Naive thymus-derived CD4-positive, alpha-beta T cell (primary cell): ENCODE data around the gene ZNF71. TPM values are rescaled to one million over a fixed set of nuclear protein-coding genes. Genes with fewer than 3 reads are reported as not detected.

Experiments
- ATAC-seq: fragments of 150-1000 bp; cut with Tn5 transposase; 2 replicates; pipeline ENCODE4 v1.10.0; 2021; ENCODE audit warnings: mild to moderate bottlenecking, moderate library complexity
- CTCF ChIA-PET: fragments of 350-600 bp; sonication (Branson Sonifier 250); formaldehyde crosslinking; loops from one replicate; lab custom pipeline; 2021; ENCODE audit warnings: antibody characterized with exemption; lab: Charles Lee
- POLR2A ChIA-PET: fragments of 350-600 bp; sonication (Branson Sonifier 250); formaldehyde crosslinking; loops from one replicate; lab custom pipeline; 2021; ENCODE audit warnings: antibody characterized with exemption, inconsistent platforms; lab: Charles Lee
- DNase-seq, 9 donors: peaks; one replicate each; pipeline versions ENCODE4 v3.0.0 to v3.0.0-alpha.2; 2020 to 2022; ENCODE audit warnings: mixed read lengths in 1 of 9
- H3K27ac ChIP-seq: one replicate; pipeline ENCODE4 v1.7.0; 2013; ENCODE audit warnings: mild to moderate bottlenecking, low read depth, low read length, moderate library complexity
- H3K27me3 ChIP-seq, 2 donors: one replicate each; pipeline ENCODE4 v1.7.0; 2013; ENCODE audit warnings: low read length in 2 of 2, mild to moderate bottlenecking in 2 of 2, moderate library complexity in 2 of 2; ENCODE audit not compliant: control insufficient read depth in 2 of 2, insufficient read depth in 2 of 2
- H3K36me3 ChIP-seq, 3 experiments: 1 replicate in 2 of 3; 2 replicates in 1 of 3; pipeline ENCODE4 v1.7.0; 2013; ENCODE audit warnings: low read length in 3 of 3, mild to moderate bottlenecking in 3 of 3, moderate library complexity in 1 of 3; ENCODE audit not compliant: insufficient read depth in 3 of 3, control insufficient read depth in 2 of 3
- H3K4me1 ChIP-seq, 2 donors: one replicate each; pipeline ENCODE4 v1.7.0; 2013; ENCODE audit warnings: low read length in 2 of 2, mild to moderate bottlenecking in 2 of 2, moderate library complexity in 1 of 2; ENCODE audit not compliant: control insufficient read depth in 2 of 2, insufficient read depth in 2 of 2
- H3K4me3 ChIP-seq: 2 replicates; pipeline ENCODE4 v1.7.0; 2013; ENCODE audit warnings: mild to moderate bottlenecking, low read length
- H3K9me3 ChIP-seq, 3 experiments: 1 replicate in 2 of 3; 2 replicates in 1 of 3; pipeline ENCODE4 v1.7.0; 2013; ENCODE audit warnings: low read length in 3 of 3; ENCODE audit not compliant: control insufficient read depth in 2 of 3
- H3K27ac Mint-ChIP-seq, 9 donors: one replicate each; pipeline ENCODE4 v1.8.0; 2020 to 2022; ENCODE audit warnings: mixed read lengths in 9 of 9, mild to moderate bottlenecking in 8 of 9, moderate library complexity in 5 of 9, inconsistent platforms in 2 of 9
- H3K27me3 Mint-ChIP-seq, 5 donors: one replicate each; pipeline ENCODE4 v1.8.0; 2021 to 2022; ENCODE audit warnings: mixed read lengths in 5 of 5, mild to moderate bottlenecking in 1 of 5
- H3K36me3 Mint-ChIP-seq, 5 donors: one replicate each; pipeline ENCODE4 v1.8.0; 2020 to 2022; ENCODE audit warnings: mixed read lengths in 5 of 5, mild to moderate bottlenecking in 3 of 5, inconsistent platforms in 1 of 5
- H3K4me1 Mint-ChIP-seq, 7 donors: one replicate each; pipeline ENCODE4 v1.8.0; 2020 to 2022; ENCODE audit warnings: mixed read lengths in 7 of 7, mild to moderate bottlenecking in 3 of 7, inconsistent platforms in 1 of 7
- H3K4me3 Mint-ChIP-seq, 10 donors: one replicate each; pipeline ENCODE4 v1.8.0; 2020 to 2022; ENCODE audit warnings: mild to moderate bottlenecking in 10 of 10, mixed read lengths in 10 of 10, moderate library complexity in 6 of 10, inconsistent platforms in 2 of 10
- H3K9me3 Mint-ChIP-seq, 11 donors: one replicate each; pipeline ENCODE4 v1.8.0; 2020 to 2022; ENCODE audit warnings: mixed read lengths in 11 of 11, mild to moderate bottlenecking in 4 of 11, inconsistent platforms in 1 of 11, moderate library complexity in 1 of 11
- intact Hi-C, 2 donors: fragments of 100-400 bp; cut with micrococcal nuclease; formaldehyde crosslinking; loops; one replicate each; pipeline ENCODE4 v1.15.1; 2023
- polyA plus RNA-seq, 2 donors: library from polyadenylated mRNA; unstranded; fragments of 300-500 nt; fragmentation: Illumina TruSeq; gene quantifications; one replicate each; pipeline ENCODE4 v1.2.3, GENCODE V29; 2021
- total RNA-seq, 6 experiments: library from RNA in 5 of 6; stranded (reverse) in 5 of 6; gene quantifications; 1 replicate in 5 of 6; 2 replicates in 1 of 6; pipeline ENCODE4 v1.2.3 and lab custom pipeline; 2021 to 2026

ZNF71 gene
- total and polyA plus RNA-seq, 7 experiments from 2014 or later = 4.5 to 12.9 (median 6.9) TPM

DNA sequence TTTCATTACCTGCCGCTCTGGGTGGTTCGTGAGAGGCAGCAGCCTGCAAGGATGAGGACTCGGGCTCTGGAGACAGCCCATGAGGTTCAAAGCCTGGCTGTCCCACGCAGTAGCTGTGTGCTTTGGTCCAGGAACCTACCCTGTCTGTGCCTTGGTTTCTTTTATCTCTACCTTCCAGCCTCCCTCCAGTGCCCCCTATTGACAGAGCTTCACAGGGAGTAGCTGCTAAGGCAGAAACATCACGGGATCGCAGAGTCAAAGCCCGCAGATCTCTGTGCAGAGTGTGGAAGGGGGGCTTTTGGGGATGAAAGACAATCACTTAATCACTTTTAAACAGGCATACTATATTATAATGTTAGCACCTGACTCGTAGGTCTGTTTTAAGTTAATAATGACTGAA, 16.2 kb downstream of the ZNF71 start:
- Histone ChIP-seq H3K36me3 (peaks cover 0 to 40% (median 7%) of the 10 kb centered on the region in 3 experiments), H3K27me3 (no peaks in the 10 kb centered on the region), H3K9me3 (peaks cover 0 to 96% (median 24%) of the 10 kb centered on the region in 3 experiments), H3K4me1 (no peaks in the 10 kb centered on the region), H3K4me3 (no peak overlapping the region), H3K27ac (no peak overlapping the region)
- Mint-ChIP-seq H3K4me3 (no peak overlapping the region), H3K36me3 (peaks cover 44 to 96% (median 94%) of the 10 kb centered on the region in 5 donors), H3K27me3 (no peaks in the 10 kb centered on the region), H3K4me1 (peaks cover 0 to 6% (median 0%) of the 10 kb centered on the region in 7 donors), H3K27ac (no peak overlapping the region), H3K9me3 (peaks cover 16 to 100% (median 90%) of the 10 kb centered on the region in 11 donors)
- DNase-seq (no peak), ATAC-seq (no peak)
- intact Hi-C loops = no loop called here
- ChIA-PET POLR2A (no interaction called here), CTCF (no interaction called here)

GRCh38 chr19:56612737-56613136, 17.6 kb downstream of the ZNF71 start:
- intact Hi-C loops = no loop called here
- peaks cover 52 to 98% (median 98%) of the 10 kb centered on the region in 5 donors for H3K36me3 Mint-ChIP-seq
- no peaks in the 10 kb centered on the region for H3K27me3 ChIP-seq
- no peaks in the 10 kb centered on the region for H3K27me3 Mint-ChIP-seq
- ChIA-PET CTCF (no interaction called here), POLR2A (interaction anchor here (0.7 kb wide), 1 partner anchor 17 kb away, joined by 3 read pairs; no protein-coding TSS in a partner anchor)
- peaks cover 0 to 96% (median 25%) of the 10 kb centered on the region in 3 experiments for H3K9me3 ChIP-seq
- H3K27ac Mint-ChIP-seq = no peak overlapping the region
- ATAC-seq (no peak), DNase-seq (no peak)
- H3K27ac ChIP-seq = no peak overlapping the region
- H3K4me1 ChIP-seq = no peaks in the 10 kb centered on the region
- peaks cover 20 to 100% (median 92%) of the 10 kb centered on the region in 11 donors for H3K9me3 Mint-ChIP-seq
- no peak overlapping the region for H3K4me3 ChIP-seq
- peaks cover 0 to 48% (median 9%) of the 10 kb centered on the region in 3 experiments for H3K36me3 ChIP-seq
- peaks cover 0 to 6% (median 0%) of the 10 kb centered on the region in 7 donors for H3K4me1 Mint-ChIP-seq
- no peak overlapping the region for H3K4me3 Mint-ChIP-seq

GRCh38 chr19:56613639-56614038, 18.5 kb downstream of the ZNF71 start:
- Histone ChIP-seq H3K27ac (no peak overlapping the region), H3K9me3 (peaks cover 0 to 95% (median 29%) of the 10 kb centered on the region in 3 experiments), H3K36me3 (peaks cover 0 to 56% (median 17%) of the 10 kb centered on the region in 3 experiments), H3K4me3 (no peak overlapping the region), H3K27me3 (no peaks in the 10 kb centered on the region), H3K4me1 (no peaks in the 10 kb centered on the region)
- Mint-ChIP-seq H3K4me1 (peaks cover 0 to 4% (median 0%) of the 10 kb centered on the region in 7 donors), H3K27ac (no peak overlapping the region), H3K9me3 (peaks cover 16 to 100% (median 91%) of the 10 kb centered on the region in 11 donors), H3K36me3 (peaks cover 57 to 98% (median 97%) of the 10 kb centered on the region in 5 donors), H3K27me3 (no peaks in the 10 kb centered on the region), H3K4me3 (no peak overlapping the region)
- ATAC-seq (no peak), DNase-seq (no peak)
- intact Hi-C loops = no loop called here
- CTCF ChIA-PET = no interaction called here
- POLR2A ChIA-PET = interaction anchor here (0.6 kb wide), 1 partner anchor 11 kb away, joined by 6 read pairs; no protein-coding TSS in a partner anchor

GRCh38 chr19:56617531-56617930, 22.4 kb downstream of the ZNF71 start:
- no peak overlapping the region for H3K27ac Mint-ChIP-seq
- Histone ChIP-seq H3K4me3 (peak overlapping the region; percentile 21), H3K4me1 (no peaks in the 10 kb centered on the region), H3K36me3 (peaks cover 0 to 48% (median 17%) of the 10 kb centered on the region in 3 experiments), H3K9me3 (peaks cover 0 to 97% (median 37%) of the 10 kb centered on the region in 3 experiments), H3K27me3 (no peaks in the 10 kb centered on the region), H3K27ac (no peak overlapping the region)
- H3K27me3 Mint-ChIP-seq = no peaks in the 10 kb centered on the region
- CTCF ChIA-PET = no interaction called here
- no peak for ATAC-seq
- POLR2A ChIA-PET = interaction anchor here (0.6 kb wide), 1 partner anchor 230 kb away, joined by 4 read pairs; no protein-coding TSS in a partner anchor
- DNase-seq = no peak
- no peak overlapping the region for H3K4me3 Mint-ChIP-seq
- H3K9me3 Mint-ChIP-seq = peaks cover 13 to 96% (median 78%) of the 10 kb centered on the region in 11 donors
- intact Hi-C loops = no loop called here
- peaks cover 64 to 91% (median 85%) of the 10 kb centered on the region in 5 donors for H3K36me3 Mint-ChIP-seq
- H3K4me1 Mint-ChIP-seq = peaks cover 0 to 2% (median 0%) of the 10 kb centered on the region in 7 donors

DNA sequence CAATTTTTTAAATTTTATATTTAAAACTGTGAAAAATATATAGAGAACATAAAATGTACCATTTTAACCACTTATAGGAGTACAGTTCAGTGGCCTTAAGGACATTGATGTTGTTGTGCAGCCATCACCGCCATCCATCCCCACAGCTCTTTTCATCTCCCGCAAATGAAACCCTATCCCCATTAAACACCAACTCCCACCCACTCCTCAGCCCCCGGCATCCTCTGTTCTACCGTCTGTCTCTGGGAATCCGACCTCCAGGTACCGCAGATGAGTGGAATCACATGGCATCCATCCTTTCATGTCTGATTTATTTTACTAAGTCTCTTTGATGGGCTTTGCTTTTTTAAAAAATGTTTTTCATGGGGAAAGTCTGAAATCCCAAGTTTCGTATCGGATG, 24.0 kb downstream of the ZNF71 start:
- peaks cover 54 to 89% (median 82%) of the 10 kb centered on the region in 5 donors for H3K36me3 Mint-ChIP-seq

GRCh38 chr19:56622374-56622773, 27.3 kb downstream of the ZNF71 start:
- POLR2A ChIA-PET = no interaction called here
- H3K4me3 ChIP-seq = no peak overlapping the region
- H3K9me3 Mint-ChIP-seq = peaks cover 3 to 91% (median 54%) of the 10 kb centered on the region in 11 donors

More for the DNA sequence above, 24.0 kb downstream of the ZNF71 start:
- H3K36me3 ChIP-seq = peaks cover 0 to 53% (median 10%) of the 10 kb centered on the region in 3 experiments
- H3K4me1 Mint-ChIP-seq = no peaks in the 10 kb centered on the region
- H3K27me3 Mint-ChIP-seq = no peaks in the 10 kb centered on the region
- CTCF ChIA-PET = no interaction called here
- DNase-seq (no peak), ATAC-seq (no peak)
- H3K27ac Mint-ChIP-seq = no peak overlapping the region
- peaks cover 0 to 97% (median 41%) of the 10 kb centered on the region in 3 experiments for H3K9me3 ChIP-seq
- POLR2A ChIA-PET = no interaction called here
- peak overlapping the region in 1 of 10 donors; percentile 23 for H3K4me3 Mint-ChIP-seq
- no peak overlapping the region for H3K4me3 ChIP-seq
- peaks cover 5 to 93% (median 71%) of the 10 kb centered on the region in 11 donors for H3K9me3 Mint-ChIP-seq
- no peak overlapping the region for H3K27ac ChIP-seq
- no peaks in the 10 kb centered on the region for H3K27me3 ChIP-seq
- intact Hi-C loops = no loop called here
- H3K4me1 ChIP-seq = no peaks in the 10 kb centered on the region

More at GRCh38 chr19:56622374-56622773, 27.3 kb downstream of the ZNF71 start:
- no peak for ATAC-seq
- H3K4me3 Mint-ChIP-seq = no peak overlapping the region
- intact Hi-C loops = no loop called here
- no peaks in the 10 kb centered on the region for H3K27me3 Mint-ChIP-seq
- H3K27me3 ChIP-seq = no peaks in the 10 kb centered on the region
- H3K36me3 ChIP-seq = peaks cover 0 to 64% (median 10%) of the 10 kb centered on the region in 3 experiments
- H3K9me3 ChIP-seq = peaks cover 0 to 94% (median 46%) of the 10 kb centered on the region in 3 experiments
- no peak overlapping the region for H3K27ac ChIP-seq
- peaks cover 36 to 77% (median 62%) of the 10 kb centered on the region in 5 donors for H3K36me3 Mint-ChIP-seq
- H3K4me1 Mint-ChIP-seq = peaks cover 0 to 4% (median 0%) of the 10 kb centered on the region in 7 donors
- CTCF ChIA-PET = no interaction called here
- no peak for DNase-seq
- H3K27ac Mint-ChIP-seq = no peak overlapping the region
- no peaks in the 10 kb centered on the region for H3K4me1 ChIP-seq
